H9 (cell line): Measurements from ENCODE around the gene CXCL8. TPM values are rescaled to one million over a fixed set of nuclear protein-coding genes. Genes with fewer than 3 reads are reported as not detected.

Source experiments
- DNase-seq: peaks from one replicate; pipeline ENCODE4 v3.0.0-alpha.2; 2017
- H2AFZ ChIP-seq: one replicate; pipeline ENCODE4 v1.6.1; 2013; ENCODE audit warnings: mild to moderate bottlenecking, low read length, control low read depth, moderate library complexity
- H2AK5ac ChIP-seq: 2 replicates; pipeline ENCODE4 v1.6.1; 2013; ENCODE audit warnings: low read length, control low read depth, mixed read lengths; ENCODE audit not compliant: insufficient read length
- H2BK120ac ChIP-seq: one replicate; pipeline ENCODE4 v1.6.1; 2013; ENCODE audit warnings: low read depth, mild to moderate bottlenecking, low read length, control low read depth, inconsistent platforms; ENCODE audit not compliant: poor library complexity, severe bottlenecking
- H2BK12ac ChIP-seq: 2 replicates; pipeline ENCODE4 v1.6.1; 2013; ENCODE audit warnings: low read length, control low read depth, mixed read lengths, low read depth; ENCODE audit not compliant: insufficient read length
- H2BK15ac ChIP-seq: 2 replicates; pipeline ENCODE4 v1.6.1; 2013; ENCODE audit warnings: low read depth, low read length, control low read depth
- H2BK20ac ChIP-seq: one replicate; pipeline ENCODE4 v1.6.1; 2013; ENCODE audit warnings: low read depth, mild to moderate bottlenecking, low read length, control low read depth, inconsistent platforms; ENCODE audit not compliant: poor library complexity, severe bottlenecking
- H2BK5ac ChIP-seq: 2 replicates; pipeline ENCODE4 v1.6.1; 2013; ENCODE audit warnings: low read length, control low read depth, mixed read lengths; ENCODE audit not compliant: insufficient read length
- H3K14ac ChIP-seq: 2 replicates; pipeline ENCODE4 v1.6.1; 2013; ENCODE audit warnings: low read length, control low read depth; ENCODE audit not compliant: insufficient read depth
- H3K18ac ChIP-seq: 2 replicates; pipeline ENCODE4 v1.6.1; 2013; ENCODE audit warnings: low read depth, mild to moderate bottlenecking, mixed read lengths, low read length, control low read depth; ENCODE audit not compliant: insufficient read length
- H3K23ac ChIP-seq: 2 replicates; pipeline ENCODE4 v1.6.1; 2013; ENCODE audit warnings: low read length, control low read depth, mixed read lengths, low read depth; ENCODE audit not compliant: insufficient read length
- H3K23me2 ChIP-seq: 2 replicates; pipeline ENCODE4 v1.6.1; 2013; ENCODE audit warnings: low read depth, mild to moderate bottlenecking, mixed read lengths, low read length, control low read depth; ENCODE audit not compliant: insufficient read length, poor library complexity, severe bottlenecking
- H3K27ac ChIP-seq: 2 replicates; pipeline ENCODE4 v1.5.1; 2013; ENCODE audit warnings: low read length, control low read depth, mixed read lengths, low read depth; ENCODE audit not compliant: insufficient read length
- H3K27me3 ChIP-seq: 2 replicates; pipeline ENCODE4 v1.6.1; 2013; ENCODE audit warnings: low read length, control low read depth, inconsistent platforms; ENCODE audit not compliant: insufficient read depth
- H3K4ac ChIP-seq: 2 replicates; pipeline ENCODE4 v1.6.1; 2013; ENCODE audit warnings: low read depth, mild to moderate bottlenecking, control low read depth, inconsistent platforms, low read length, moderate library complexity
- H3K4me1 ChIP-seq: 2 replicates; pipeline ENCODE4 v1.6.1; 2013; ENCODE audit warnings: low read length, control low read depth, inconsistent platforms; ENCODE audit not compliant: insufficient read depth
- H3K4me2 ChIP-seq: 2 replicates; pipeline ENCODE4 v1.6.1; 2013; ENCODE audit warnings: low read length, control low read depth, mixed read lengths; ENCODE audit not compliant: insufficient read length, insufficient read depth
- H3K56ac ChIP-seq: 2 replicates; pipeline ENCODE4 v1.6.1; 2013; ENCODE audit warnings: low read depth, mild to moderate bottlenecking, mixed read lengths, low read length, control low read depth; ENCODE audit not compliant: insufficient read length
- H3K79me1 ChIP-seq: 2 replicates; pipeline ENCODE4 v1.6.1; 2013; ENCODE audit warnings: low read depth, mild to moderate bottlenecking, moderate library complexity, low read length, control low read depth, inconsistent platforms; ENCODE audit not compliant: insufficient read depth, poor library complexity, severe bottlenecking
- H3K79me2 ChIP-seq: 2 replicates; pipeline ENCODE4 v1.6.1; 2013; ENCODE audit warnings: low read length, control low read depth, inconsistent platforms; ENCODE audit not compliant: insufficient read depth
- H3K9ac ChIP-seq: 2 replicates; pipeline ENCODE4 v1.6.1; 2013; ENCODE audit warnings: low read length, control low read depth, mixed read lengths; ENCODE audit not compliant: insufficient read length; ENCODE audit errors: extremely low read depth
- H3K9me3 ChIP-seq: one replicate; pipeline ENCODE4 v1.6.1; 2013; ENCODE audit warnings: low read depth, low read length, inconsistent platforms; ENCODE audit not compliant: control insufficient read depth
- H3T11ph ChIP-seq: one replicate; pipeline ENCODE4 v1.6.1; 2013; ENCODE audit warnings: mild to moderate bottlenecking, low read length, control low read depth, inconsistent platforms
- H4K20me1 ChIP-seq: one replicate; pipeline ENCODE4 v1.6.1; 2013; ENCODE audit not compliant: control insufficient read depth, insufficient read length, insufficient read depth
- H4K5ac ChIP-seq: 2 replicates; pipeline ENCODE4 v1.6.1; 2013; ENCODE audit warnings: low read depth, mild to moderate bottlenecking, mixed read lengths, low read length, control low read depth; ENCODE audit not compliant: insufficient read length
- H4K8ac ChIP-seq: replicated peaks from 2 replicates; pipeline ENCODE4 v1.6.1; 2013; ENCODE audit warnings: low read length, control low read depth, mixed read lengths, low read depth; ENCODE audit not compliant: insufficient read length
- H4K91ac ChIP-seq: 2 replicates; pipeline ENCODE4 v1.6.1; 2013; ENCODE audit warnings: low read depth, mild to moderate bottlenecking, moderate library complexity, mixed read lengths, low read length, control low read depth; ENCODE audit not compliant: insufficient read length
- H3K27ac Mint-ChIP-seq, 3 experiments: 2 replicates in 2 of 3; 3 replicates in 1 of 3; pipeline ENCODE4 v1.8.0; 2020 to 2021; ENCODE audit warnings: mixed read lengths in 3 of 3, mild to moderate bottlenecking in 1 of 3, moderate library complexity in 1 of 3
- H3K27me3 Mint-ChIP-seq: 2 replicates; pipeline ENCODE4 v1.8.0; 2021; ENCODE audit warnings: low read depth, mild to moderate bottlenecking, moderate library complexity, mixed read lengths
- H3K36me3 Mint-ChIP-seq, 3 experiments: 2 replicates in 2 of 3; 3 replicates in 1 of 3; pipeline ENCODE4 v1.8.0; 2020 to 2021; ENCODE audit warnings: low read depth in 3 of 3, mixed read lengths in 3 of 3; ENCODE audit not compliant: insufficient read depth in 1 of 3
- H3K4me1 Mint-ChIP-seq, 2 experiments: 2 replicates each; pipeline ENCODE4 v1.8.0; 2020; ENCODE audit warnings: mixed read lengths in 2 of 2
- H3K4me3 Mint-ChIP-seq, 2 experiments: 2 replicates in 1 of 2; 3 replicates in 1 of 2; pipeline ENCODE4 v1.8.0; 2020 to 2021; ENCODE audit warnings: mild to moderate bottlenecking in 2 of 2, mixed read lengths in 2 of 2, moderate library complexity in 1 of 2
- H3K9me3 Mint-ChIP-seq, 2 experiments: 2 replicates in 1 of 2; 3 replicates in 1 of 2; pipeline ENCODE4 v1.8.0; 2020; ENCODE audit warnings: mild to moderate bottlenecking in 2 of 2, mixed read lengths in 2 of 2, moderate library complexity in 1 of 2
- CTCF ChIP-seq: fragments of 200-600 bp; sonication (generic); conservative IDR thresholded peaks from 3 replicates; pipeline ENCODE4 v1.8.0; 2021; ENCODE audit warnings: antibody characterized with exemption, mild to moderate bottlenecking
- WGBS: extraction: QIAGEN DNeasy Blood & Tissue Kit; methylation state at CpG from one replicate; pipeline ENCODE4 v1.1.7; 2013; ENCODE audit warnings: missing lambda C conversion rate, low lambda C conversion rate, mixed read lengths; ENCODE audit not compliant: insufficient read length; ENCODE audit errors: extremely low coverage; 5-methylcytosine and 5-hydroxymethylcytosine counted together
- total RNA-seq: library from RNA; stranded (reverse); gene quantifications from 2 replicates; pipeline ENCODE4 v1.2.1, GENCODE V29; 2021

CXCL8 gene
- total RNA-seq, 1 experiment from 2014 or later, result not detected

DNA sequence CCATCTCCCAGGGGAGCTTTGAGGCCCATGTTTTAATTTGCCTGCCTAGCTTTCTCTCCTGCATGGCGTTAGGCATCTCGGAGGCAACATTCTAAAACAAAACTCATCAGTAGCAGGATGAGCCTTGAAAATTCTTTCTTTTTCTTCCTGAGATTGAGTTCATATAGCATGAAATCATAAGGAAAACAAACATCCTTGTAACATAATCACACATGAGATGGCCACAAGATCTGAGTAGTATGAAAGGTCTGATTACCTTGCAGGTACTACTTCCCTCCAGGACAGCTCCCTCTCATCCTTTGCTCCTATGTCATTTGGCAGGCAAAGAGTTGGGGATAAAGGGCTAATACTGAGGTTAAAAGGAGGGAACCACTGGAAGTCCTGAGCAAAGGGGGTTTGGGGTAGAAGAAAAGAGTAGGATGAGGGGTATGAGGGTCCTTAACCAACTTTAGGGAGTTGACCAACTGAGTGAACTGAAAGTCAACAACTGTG lies 37.5 kb upstream of the CXCL8 start:
- Histone ChIP-seq H4K8ac (no peak overlapping the region), H3K79me2 (no peaks in the 10 kb centered on the region), H4K91ac (no peak overlapping the region), H3K23me2 (no peaks in the 10 kb centered on the region), H3T11ph (no peak overlapping the region), H3K9me3 (no peaks in the 10 kb centered on the region), H4K20me1 (no peaks in the 10 kb centered on the region), H3K4me1 (peaks cover 9% of the 10 kb centered on the region; the same call in 1 of the 2 replicates), H2AFZ (no peak overlapping the region), H3K14ac (no peak overlapping the region), H3K9ac (no peak overlapping the region), H3K79me1 (no peaks in the 10 kb centered on the region), H3K18ac (no peak overlapping the region), H2BK5ac (no peak overlapping the region), H3K23ac (no peak overlapping the region), H2BK12ac (no peak overlapping the region), H3K4me2 (no peak overlapping the region), H2BK15ac (no peak overlapping the region), H3K56ac (no peak overlapping the region), H3K27me3 (no peaks in the 10 kb centered on the region), H3K4ac (no peak overlapping the region), H2BK120ac (no peak overlapping the region), H2AK5ac (no peak overlapping the region), H4K5ac (no peak overlapping the region), H3K27ac (no peak overlapping the region), H2BK20ac (no peak overlapping the region)
- no peak for TF ChIP-seq CTCF
- Mint-ChIP-seq H3K27me3 (no peaks in the 10 kb centered on the region; the same call in 1 of the 2 replicates), H3K9me3 (peaks cover 0 to 2% of the 10 kb centered on the region in 2 experiments; a peak in 1 of 5 replicates), H3K4me3 (no peak overlapping the region), H3K4me1 (peaks cover 12 to 23% of the 10 kb centered on the region in 2 experiments), H3K36me3 (no peaks in the 10 kb centered on the region; a peak in 1 of 7 replicates), H3K27ac (no peak overlapping the region)
- no CpG with 5 or more reads among the region's 2 CpGs for WGBS
- no peak for DNase-seq
